Stromal cell of bone marrow (primary cell): ENCODE data around the gene CDH13.
A peak's percentile ranks its signal among the peaks of the same experiment; 100 is the strongest.

Source experiments
- DNase-seq: peaks from one replicate; pipeline ENCODE4 v3.0.0-alpha.2; 2012; ENCODE audit warnings: low read depth

The CDH13 gene

DNA sequence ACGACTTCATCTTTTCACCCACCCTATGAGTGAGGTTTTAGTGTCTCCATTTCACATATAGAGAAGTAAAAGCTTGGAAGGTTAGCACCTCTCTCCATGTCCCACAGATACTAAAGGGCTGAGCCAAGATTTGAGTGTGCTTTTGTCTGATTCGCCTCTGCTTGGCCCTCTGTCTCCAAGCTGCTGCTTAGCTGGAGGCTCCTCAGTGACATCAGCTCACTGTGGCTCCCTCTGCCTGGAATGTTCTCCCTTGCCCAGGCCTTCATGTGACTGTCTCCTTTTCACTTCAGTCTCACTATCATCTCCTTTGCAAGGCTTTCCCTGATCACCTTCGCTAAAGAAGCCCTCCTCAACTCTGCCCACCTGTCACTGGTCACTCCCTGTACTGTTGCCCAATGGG is 1096.5 kb downstream of the CDH13 start:
- DNase-seq = no peak

DNA sequence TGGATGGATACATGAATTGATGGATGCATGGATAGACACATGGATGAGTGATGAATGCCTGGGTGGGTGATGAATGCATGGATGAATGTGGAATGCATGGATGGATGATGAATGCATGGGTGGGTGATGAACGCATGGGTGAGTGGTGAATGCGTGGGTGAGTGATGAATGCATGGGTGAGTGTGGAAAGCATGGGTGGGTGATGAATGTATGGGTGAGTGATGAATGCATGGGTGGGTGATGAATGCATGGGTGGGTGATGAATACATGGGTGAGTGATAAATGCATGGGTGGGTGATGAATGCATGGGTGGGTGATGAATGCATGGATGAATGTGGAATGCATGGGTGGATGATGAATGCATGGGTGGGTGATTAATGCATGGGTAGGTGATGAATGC is 1097.1 kb downstream of the CDH13 start:
- DNase-seq = no peak

DNA sequence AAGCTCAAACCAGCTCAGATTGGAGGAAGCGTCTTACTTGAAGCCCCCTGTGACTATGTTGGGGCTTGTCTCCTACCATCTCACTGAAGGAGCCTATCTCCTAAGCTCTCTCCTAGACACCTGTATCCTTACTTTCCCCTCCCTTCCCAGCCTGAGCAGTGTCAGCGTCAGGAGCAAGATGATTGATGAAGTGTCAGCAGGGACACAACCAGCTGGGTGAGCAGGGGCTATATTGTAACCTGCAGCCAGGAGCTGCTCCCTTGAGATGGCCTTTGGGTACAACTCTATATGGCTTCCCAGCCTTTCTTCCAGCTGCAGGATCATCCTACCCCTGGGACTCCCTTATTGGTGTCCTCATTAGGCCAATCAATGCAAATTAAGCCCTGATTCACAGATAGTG is 1097.8 kb downstream of the CDH13 start:
- no peak for DNase-seq

DNA sequence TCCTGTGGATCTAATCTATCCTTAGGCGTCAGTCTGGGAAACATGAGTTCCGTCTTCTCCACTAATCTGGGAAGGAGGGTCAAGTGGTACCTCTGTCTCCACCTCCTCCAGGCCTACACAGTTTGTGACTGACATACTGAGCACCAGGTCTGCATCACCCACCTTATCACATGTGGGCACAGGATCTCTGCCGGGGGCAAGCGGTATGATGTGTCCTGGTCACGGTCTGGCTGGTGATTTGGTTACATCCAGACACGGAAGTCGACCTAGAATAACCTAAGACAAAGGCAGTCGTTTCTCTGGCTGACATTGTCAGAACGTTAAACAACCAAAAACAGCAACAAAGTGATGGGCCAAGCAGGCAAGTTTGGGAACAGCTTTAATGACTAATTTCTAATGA is 1098.5 kb downstream of the CDH13 start:
- no peak for DNase-seq

DNA sequence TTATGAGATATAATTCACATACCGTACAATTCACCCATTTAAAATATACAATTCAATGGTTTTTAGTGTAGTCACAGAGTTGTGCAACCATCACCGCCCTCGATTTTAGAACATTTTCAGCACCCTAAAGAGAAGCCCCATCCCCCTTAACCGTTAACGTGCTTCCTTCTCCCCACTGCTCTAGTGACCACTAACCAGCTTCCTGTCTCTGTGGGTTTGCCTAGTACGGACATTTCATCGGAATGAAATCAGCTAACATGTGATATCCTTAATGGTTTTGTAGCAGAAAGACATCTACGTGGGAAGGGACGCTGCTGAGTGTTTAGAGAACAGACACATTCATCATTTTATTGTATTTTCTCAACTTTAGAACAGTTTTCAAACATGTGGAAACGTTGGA is 1100.2 kb downstream of the CDH13 start:
- no peak for DNase-seq

- DNase-seq = no peak
Observed at GRCh38 chr16:83727751-83728352, 1101.1 kb downstream of the CDH13 start.

- no peak for DNase-seq
Observed at GRCh38 chr16:83728492-83728891, 1101.7 kb downstream of the CDH13 start.

DNA sequence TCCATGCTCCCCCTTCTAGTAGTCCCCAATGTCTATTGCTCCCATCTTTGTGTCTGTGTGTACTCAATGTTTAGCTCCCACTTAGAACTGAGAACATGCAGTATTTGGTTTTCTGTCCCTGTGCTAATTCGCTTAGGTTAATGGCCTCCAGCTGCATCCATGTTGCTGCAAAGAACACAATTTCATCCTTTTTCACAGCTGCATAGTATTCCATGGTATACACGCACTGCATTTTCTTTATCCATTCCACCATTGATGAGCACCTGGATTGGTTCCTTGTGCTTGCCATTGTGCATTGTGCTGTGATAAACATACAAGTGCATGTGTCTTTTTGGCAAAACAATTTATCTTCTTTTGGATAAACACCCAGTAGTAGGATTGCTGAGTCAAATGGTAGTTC is 1104.0 kb downstream of the CDH13 start:
- DNase-seq = no peak

- no peak for DNase-seq
Observed at GRCh38 chr16:83732536-83732935, 1105.8 kb downstream of the CDH13 start.

DNA sequence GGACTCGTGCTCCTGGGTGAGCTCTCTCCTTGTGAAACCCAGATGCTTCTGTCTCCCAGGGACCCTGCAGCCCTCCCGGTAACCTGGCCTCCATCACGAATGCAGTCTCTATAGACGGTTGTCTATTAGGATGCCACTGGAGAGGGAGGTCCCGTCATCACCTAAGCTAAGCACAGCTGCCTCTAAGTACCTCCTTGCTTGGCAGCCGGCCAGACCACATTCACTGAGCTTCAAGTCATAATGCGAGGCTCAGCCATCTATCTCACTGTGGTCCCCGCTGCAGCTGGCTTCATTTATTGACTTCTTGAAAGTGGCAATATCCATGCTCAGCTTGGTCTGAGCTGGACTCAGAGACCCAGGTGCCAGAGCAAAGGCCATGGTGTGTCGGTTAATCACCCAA is 1106.5 kb downstream of the CDH13 start:
- DNase-seq = no peak

DNA sequence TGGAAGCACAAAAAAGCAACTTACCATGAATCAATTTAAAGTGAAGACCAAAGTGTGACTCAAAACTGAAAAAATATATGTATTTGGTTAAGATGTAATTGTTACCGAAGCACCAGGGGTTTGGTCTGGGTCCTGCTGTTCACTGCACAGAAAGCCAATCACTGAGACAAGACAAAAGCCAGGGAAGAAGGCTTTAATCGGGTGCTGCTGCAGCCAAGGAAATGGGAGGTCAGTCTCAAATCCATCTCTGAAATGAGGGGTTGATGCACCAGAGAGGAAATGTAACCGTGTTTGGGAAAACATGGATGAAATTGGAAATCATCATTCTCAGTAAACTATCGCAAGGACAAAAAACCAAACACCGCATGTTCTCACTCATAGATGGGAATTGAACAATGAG is 1107.4 kb downstream of the CDH13 start:
- no peak for DNase-seq

GRCh38 chr16:83737729-83738354 is 1111.1 kb downstream of the CDH13 start:
- DNase-seq = no peak

DNA sequence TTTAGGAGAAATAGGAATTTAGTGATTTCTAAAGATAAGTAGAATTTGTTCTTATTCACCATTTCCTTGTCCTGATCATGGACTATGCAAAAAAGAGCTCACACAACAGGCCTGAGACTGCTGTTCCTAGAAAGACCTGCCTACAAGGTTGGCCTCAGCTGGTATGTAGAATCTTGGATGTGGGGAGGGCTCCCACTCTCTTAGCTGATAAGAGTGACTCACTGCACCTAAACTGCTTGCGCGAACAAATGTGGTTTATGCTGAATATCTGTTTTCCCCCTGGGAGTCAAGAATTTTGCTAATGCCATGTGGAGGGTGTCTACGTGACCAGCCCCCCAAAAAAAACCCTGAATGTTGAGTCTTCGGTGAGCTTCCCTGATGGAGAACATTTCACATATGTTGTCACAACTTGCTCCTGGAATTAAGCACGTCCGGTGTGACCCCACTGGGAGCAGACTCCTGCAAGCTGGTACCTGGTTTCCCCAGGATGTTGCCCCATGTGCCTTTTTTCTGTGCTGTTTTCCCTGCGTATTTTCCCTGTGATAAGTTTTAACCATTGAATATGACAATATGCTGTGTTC is 1112.2 kb downstream of the CDH13 start:
- DNase-seq = no peak

GRCh38 chr16:83742124-83742899 is 1115.5 kb downstream of the CDH13 start:
- no peak for DNase-seq

GRCh38 chr16:83743241-83743640 is 1116.5 kb downstream of the CDH13 start:
- DNase-seq = no peak

- no peak for DNase-seq
Observed at GRCh38 chr16:83743720-83744119, 1117.0 kb downstream of the CDH13 start.

DNA sequence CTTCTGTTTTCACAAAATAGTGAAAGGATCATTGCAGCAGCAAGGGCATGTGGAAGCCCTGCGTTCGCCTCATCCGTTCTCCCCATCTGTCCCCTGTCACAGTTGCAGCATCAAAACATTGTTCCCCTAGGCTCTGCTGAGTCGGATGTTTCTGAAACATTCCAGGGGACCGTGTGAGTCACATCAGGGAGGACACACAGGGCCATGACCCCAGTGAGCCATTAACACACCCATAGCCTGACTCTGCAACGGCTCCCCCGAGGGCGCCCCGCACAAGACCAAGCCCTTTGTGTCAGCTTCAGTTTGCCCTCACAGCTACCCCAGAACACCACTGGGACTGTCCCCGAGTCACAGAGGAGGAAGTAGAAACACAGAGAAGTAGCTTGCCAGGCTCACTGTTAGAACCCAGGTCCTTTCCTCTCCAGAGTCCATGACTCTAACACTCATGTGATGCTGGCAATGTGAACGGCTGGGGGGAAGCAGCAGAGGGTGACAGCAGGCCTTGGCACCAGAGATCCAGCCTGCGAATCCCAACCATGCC is 1117.7 kb downstream of the CDH13 start:
- DNase-seq = peak; percentile 26

DNA sequence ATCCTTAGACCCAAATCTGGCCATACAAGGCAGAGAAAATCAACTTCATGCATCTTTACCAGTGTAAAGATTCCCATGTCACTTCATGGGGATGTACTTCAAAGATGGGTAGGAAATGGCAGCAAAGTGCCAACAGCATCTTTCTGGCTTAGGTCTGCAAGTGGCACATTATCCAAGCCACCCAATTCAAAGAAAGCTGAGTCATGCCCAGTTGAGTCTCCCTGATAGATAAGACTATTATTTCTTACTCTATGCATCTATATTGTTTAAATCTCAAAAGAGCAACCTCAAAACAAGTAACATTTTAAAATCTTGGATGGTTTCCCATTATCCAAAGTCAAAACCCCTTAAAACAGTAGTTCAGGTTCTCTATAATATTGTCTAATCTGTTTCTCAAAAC is 1119.8 kb downstream of the CDH13 start:
- no peak for DNase-seq

- no peak for DNase-seq
Observed at GRCh38 chr16:83747936-83748335, 1121.2 kb downstream of the CDH13 start.

DNA sequence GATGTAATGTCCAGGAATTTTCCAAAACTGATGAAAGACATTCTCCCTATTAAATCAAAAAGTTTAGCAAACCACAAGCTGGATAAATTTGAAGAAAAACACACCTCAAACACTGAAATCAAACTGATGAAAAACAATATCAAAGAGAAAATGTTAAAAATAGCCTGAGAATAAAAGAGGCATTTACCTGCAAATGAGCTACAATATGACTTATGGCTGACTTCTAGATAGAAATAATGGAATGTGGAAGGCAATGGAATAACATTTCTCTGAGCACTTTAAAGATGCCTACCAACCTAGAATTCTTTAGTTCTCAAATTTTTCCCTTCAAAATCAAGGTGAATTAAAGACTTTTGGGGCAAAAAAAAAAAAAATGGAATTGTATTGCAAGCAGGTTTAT is 1128.6 kb downstream of the CDH13 start:
- no peak for DNase-seq

- no peak for DNase-seq
Observed at GRCh38 chr16:83762141-83762991, 1135.6 kb downstream of the CDH13 start.

DNA sequence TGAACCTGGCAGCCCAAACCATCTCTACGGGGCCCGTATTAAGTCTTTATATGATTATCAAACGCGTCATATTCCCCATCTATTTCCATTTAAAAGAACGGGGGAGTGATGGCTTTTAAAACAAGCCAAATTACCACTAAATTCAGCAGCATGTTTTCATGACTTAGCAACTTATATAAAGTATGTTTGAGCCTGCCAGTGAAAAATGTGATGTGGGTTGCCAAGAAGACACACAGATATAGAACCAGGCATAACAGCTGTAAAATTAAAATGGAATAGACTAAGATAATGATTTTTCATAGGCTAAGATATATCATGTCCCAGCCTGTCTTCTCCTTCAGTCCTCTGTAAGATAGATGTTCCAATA is 1136.2 kb downstream of the CDH13 start:
- DNase-seq = no peak
